Left ventricle myocardium inferior (tissue), 1 donor: Measurements from ENCODE around the gene ZNF710. TPM values are rescaled to one million over a fixed set of nuclear protein-coding genes. Genes with fewer than 3 reads are reported as not detected.

ENCODE experiments used
- DNase-seq: peaks from one replicate; pipeline ENCODE4 v3.0.0-alpha.2; 2020
- H3K27ac ChIP-seq: fragments of 200-600 bp; replicated peaks from 2 replicates; pipeline ENCODE4 v1.8.0; 2021
- H3K27me3 ChIP-seq: fragments of 200-600 bp; 2 replicates; pipeline ENCODE4 v1.8.0; 2021; ENCODE audit warnings: low read depth
- H3K36me3 ChIP-seq: fragments of 200-600 bp; 2 replicates; pipeline ENCODE4 v1.8.0; 2021
- H3K4me1 ChIP-seq: fragments of 200-600 bp; 2 replicates; pipeline ENCODE4 v1.8.0; 2021
- H3K4me3 ChIP-seq: fragments of 200-600 bp; 2 replicates; pipeline ENCODE4 v1.8.0; 2021; ENCODE audit warnings: mild to moderate bottlenecking, moderate library complexity
- H3K9me3 ChIP-seq: fragments of 200-600 bp; replicated peaks from 2 replicates; pipeline ENCODE4 v1.8.0; 2021
- CTCF ChIP-seq: fragments of 200-600 bp; IDR thresholded peaks from 2 replicates; pipeline ENCODE4 v1.8.0; 2021; ENCODE audit warnings: antibody characterized with exemption, mild to moderate bottlenecking, borderline replicate concordance
- intact Hi-C: fragments of 100-400 bp; cut with micrococcal nuclease; formaldehyde crosslinking; loops from one replicate; pipeline ENCODE4 v1.11.0; 2022
- total RNA-seq: library from RNA; stranded (reverse); fragmentation: NEBNext Ultra II Directional; extraction: Animal tissue kit (Norgen Biotek cat#: 25700); gene quantifications from one replicate; pipeline ENCODE4 v1.2.1, GENCODE V29; 2021
- donor health status: DM: no; HTN: yes; CAD: no; lungs with severe emphysema.

Gene ZNF710
- total RNA-seq, 1 donor from 2014 or later, result 5.5 TPM

- TF ChIP-seq CTCF, result no peak
- peaks cover 96% of the 10 kb centered on the region for H3K36me3 ChIP-seq
- no peaks in the 10 kb centered on the region for H3K9me3 ChIP-seq
- no peaks in the 10 kb centered on the region for H3K27me3 ChIP-seq
- H3K27ac ChIP-seq, result peak overlapping the region; percentile 38
- peaks cover 15% of the 10 kb centered on the region for H3K4me1 ChIP-seq
- intact Hi-C loops, result no loop called here
- no peak overlapping the region for H3K4me3 ChIP-seq
- no peak for DNase-seq
These were observed 84.4 kb downstream of the ZNF710 start for GRCh38 chr15:90085565-90085964.

GRCh38 chr15:90086868-90087268 lies 85.7 kb downstream of the ZNF710 start:
- intact Hi-C loops, result no loop called here
- Histone ChIP-seq H3K4me3 (no peak overlapping the region), H3K4me1 (peaks cover 26% of the 10 kb centered on the region), H3K27ac (no peak overlapping the region), H3K36me3 (peaks cover 91% of the 10 kb centered on the region), H3K9me3 (no peaks in the 10 kb centered on the region), H3K27me3 (no peaks in the 10 kb centered on the region)
- DNase-seq, result no peak
- TF ChIP-seq CTCF, result peak; percentile 68

- DNase-seq, result no peak
- Histone ChIP-seq H3K27ac (no peak overlapping the region), H3K4me1 (peaks cover 23% of the 10 kb centered on the region), H3K27me3 (no peaks in the 10 kb centered on the region), H3K9me3 (no peaks in the 10 kb centered on the region), H3K36me3 (peaks cover 84% of the 10 kb centered on the region), H3K4me3 (no peak overlapping the region)
- intact Hi-C loops, result no loop called here
- TF ChIP-seq CTCF, result no peak
These were observed 86.5 kb downstream of the ZNF710 start for GRCh38 chr15:90087454-90088154.

GRCh38 chr15:90090226-90090848 lies 89.2 kb downstream of the ZNF710 start:
- DNase-seq, result no peak
- TF ChIP-seq CTCF, result no peak
- Histone ChIP-seq H3K27ac (peak overlapping the region; percentile 20), H3K36me3 (peaks cover 56% of the 10 kb centered on the region), H3K27me3 (no peaks in the 10 kb centered on the region), H3K9me3 (no peaks in the 10 kb centered on the region), H3K4me3 (no peak overlapping the region), H3K4me1 (peaks cover 34% of the 10 kb centered on the region)
- intact Hi-C loops, result no loop called here

GRCh38 chr15:90091156-90091931 lies 90.2 kb downstream of the ZNF710 start:
- H3K36me3 ChIP-seq, result peaks cover 46% of the 10 kb centered on the region

More at GRCh38 chr15:90091156-90091931, 90.2 kb downstream of the ZNF710 start:
- no peaks in the 10 kb centered on the region for H3K9me3 ChIP-seq
- intact Hi-C loops, result no loop called here
- no peak for TF ChIP-seq CTCF
- H3K27ac ChIP-seq, result no peak overlapping the region
- peaks cover 44% of the 10 kb centered on the region for H3K4me1 ChIP-seq
- H3K4me3 ChIP-seq, result no peak overlapping the region
- no peaks in the 10 kb centered on the region for H3K27me3 ChIP-seq
- DNase-seq, result no peak
